HG02852 (cell line): ENCODE results near the gene TMEM88.
"Not testable (repeated sequence)": the region's sequence is repeated elsewhere in the genome, so short reads cannot be mapped to it uniquely, and the experiment has no call there.

Source experiments
- ATAC-seq: cut with Tn5 transposase; IDR thresholded peaks from one replicate; pipeline ENCODE4 v1.9.1; 2021; ENCODE audit warnings: mild to moderate bottlenecking, moderate library complexity; ENCODE audit not compliant: unreplicated experiment

Gene TMEM88

DNA sequence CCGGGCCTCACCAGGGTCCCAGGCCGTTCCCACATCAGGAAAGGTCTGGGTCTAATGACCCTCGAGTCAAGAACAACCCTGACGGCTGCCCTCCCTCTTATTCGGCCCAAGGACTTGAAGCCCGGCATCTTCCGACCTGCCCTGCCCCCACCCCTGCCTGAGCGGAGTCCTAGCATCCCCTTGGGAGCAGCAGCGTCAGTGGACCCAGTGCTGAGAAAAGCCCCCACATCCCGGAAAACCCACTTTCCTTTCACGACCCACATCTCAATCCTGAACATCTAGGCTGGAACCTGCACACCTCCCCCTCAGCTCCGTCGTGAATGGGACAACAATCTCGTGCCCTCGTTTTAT lies 769 bp downstream of the TMEM88 start:
- ATAC-seq = no peak

DNA sequence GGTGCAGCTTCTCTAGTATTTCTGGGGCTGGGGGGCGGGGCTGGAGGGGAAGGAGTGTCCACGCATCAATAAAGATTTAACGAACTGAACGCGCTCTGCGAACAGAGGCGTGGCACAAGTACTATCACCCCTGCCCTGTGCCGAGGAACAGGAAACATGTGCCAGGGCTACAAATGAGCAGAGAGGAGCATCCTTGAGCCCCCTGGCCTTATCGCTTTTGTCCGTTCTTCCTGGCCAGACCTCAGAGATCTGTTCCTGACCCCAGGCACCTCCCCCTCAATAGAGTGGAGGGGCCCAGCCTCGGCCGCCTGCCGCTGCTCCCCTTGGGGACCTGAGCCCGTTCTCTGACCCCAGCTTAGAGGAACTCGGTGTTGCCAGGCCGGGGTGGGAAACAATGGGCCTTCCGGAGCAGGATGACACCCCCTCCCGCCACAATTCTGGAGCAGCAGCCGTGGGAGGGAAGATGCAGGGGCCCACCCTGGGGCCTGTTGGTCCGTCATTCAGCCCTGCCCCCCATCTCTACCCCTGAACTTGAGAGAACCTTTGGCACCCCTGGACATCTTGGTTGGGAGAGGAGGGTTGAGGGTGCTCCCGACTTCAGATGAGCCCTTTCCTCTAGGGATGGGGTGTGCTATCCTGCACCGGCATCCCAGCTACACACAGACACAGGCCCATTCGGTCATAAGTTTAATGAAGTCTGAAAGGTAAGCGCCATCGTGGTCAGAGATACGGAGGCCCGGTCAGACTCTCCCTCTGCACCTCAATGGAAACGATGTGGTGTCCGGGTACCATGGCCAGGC lies 1.3 kb downstream of the TMEM88 start:
- ATAC-seq = no peak

DNA sequence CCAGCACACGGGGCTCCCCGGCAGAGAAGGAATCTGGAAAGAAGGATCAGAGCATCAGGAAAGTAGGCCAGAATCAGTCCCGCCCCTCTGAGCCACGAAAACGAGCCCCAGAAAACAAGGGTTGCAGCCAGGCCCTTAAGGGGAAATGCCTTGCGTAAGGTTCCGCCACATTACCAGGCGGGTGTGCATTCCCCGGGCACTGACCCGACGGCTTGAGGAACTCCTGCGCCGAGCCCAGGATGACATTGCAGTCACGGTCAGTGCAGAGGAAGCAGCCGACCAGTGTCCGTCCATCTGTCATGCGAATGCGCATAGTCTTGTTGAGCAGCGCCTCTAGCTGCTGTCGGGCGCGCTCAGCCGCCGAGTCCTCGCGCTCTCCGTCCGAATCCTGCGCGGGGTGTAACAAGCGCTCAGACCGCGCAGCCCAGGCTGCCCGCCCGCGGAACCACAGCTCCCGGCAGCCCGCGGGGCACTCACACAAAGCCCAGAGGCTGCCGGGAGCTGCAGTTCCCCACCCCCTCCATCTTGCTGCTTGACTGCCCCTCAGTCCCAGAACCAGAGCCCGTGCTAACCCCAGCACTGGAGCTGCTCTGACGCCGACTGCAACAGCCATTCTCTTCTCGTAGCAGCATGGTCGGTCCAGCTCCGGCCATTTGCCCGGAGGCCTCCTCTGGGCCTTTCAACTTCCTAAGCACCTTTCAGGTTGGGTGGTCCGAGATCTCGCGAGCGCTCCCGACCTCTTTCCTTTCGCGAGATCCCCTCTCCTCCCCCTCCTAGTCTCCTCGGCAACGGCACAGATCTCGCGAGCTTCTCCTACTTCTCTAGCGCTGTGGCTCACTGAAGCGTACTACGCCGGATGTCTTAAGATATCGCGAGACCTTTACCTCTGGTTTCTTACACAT lies 2.2 kb downstream of the TMEM88 start, which contains the start of gene NAA38:
TSS of gene NAA38 (minus strand) at position 749 of the 902 bp plus-strand sequence. CDS start at position 653, 96 bp downstream.
- peak; percentile 82 for ATAC-seq

DNA sequence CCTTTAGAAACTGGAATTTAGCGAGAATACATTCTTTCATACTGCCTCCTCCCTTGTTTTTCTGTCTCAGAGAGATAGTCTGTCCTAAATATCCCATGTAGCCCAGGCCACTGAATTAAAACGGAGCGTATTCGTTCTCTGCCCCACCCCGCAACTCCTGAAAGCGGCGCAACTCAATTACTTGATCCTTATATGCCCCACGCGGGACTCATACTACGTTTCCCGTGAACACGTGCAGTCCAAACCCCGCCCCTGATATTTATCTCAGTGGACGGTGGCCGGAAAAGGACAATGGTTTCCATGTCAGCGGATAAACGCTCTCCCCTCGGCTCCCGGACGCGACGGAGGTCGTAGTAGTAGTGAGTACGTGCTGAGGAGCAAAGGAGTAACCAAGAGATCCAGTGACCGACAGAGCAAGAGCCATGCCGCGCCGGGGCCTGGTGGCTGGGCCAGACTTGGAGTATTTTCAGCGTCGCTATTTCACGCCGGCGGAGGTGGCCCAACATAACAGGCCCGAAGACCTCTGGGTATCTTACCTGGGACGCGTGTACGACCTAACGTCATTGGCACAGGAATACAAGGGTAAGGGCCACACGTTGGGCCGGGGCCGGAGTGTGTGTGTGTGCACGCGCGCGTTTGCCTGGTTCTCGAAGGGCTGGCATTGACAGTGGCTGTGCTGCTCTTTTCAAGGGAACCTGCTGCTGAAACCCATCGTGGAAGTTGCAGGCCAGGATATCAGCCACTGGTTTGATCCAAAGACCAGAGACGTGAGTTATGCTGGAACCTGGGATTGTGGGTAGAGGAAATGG lies 3.1 kb downstream of the TMEM88 start, which contains the start of gene CYB5D1:
TSS of gene CYB5D1 (plus strand) at position 291 of the 809 bp plus-strand sequence. CDS start at position 423, 132 bp downstream.
- peak; percentile 41 for ATAC-seq

DNA sequence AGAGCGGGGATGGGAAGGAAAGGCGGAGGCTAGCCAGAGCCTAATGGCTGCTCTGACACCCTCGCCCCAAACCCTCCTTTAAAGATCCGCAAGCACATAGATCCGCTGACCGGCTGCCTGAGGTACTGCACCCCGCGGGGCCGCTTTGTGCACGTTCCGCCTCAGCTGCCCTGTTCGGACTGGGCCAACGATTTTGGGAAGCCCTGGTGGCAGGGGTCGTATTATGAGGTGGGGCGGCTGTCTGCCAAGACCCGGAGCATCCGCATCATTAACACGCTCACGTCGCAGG lies 3.6 kb downstream of the TMEM88 start:
- ATAC-seq = no peak

DNA sequence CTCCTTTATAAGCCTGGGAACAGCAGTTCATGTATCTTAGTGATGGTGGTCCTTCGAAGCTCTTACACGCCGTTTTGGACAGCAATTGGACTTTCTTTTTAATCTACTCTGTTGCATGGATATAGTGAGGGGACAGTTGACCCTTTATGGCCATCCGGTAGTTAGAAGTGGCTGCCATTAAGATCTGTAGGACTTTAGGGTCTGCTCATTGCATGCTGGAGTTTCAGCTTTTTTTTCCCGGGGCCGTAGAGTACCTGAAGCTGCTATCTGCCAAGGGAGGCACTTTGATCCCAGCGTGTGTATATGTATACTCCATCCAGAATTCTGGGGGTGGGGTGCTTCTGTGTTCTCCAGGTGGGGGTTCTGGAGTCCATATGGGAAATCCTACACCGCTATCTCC lies 4.2 kb downstream of the TMEM88 start:
- no peak for ATAC-seq

DNA sequence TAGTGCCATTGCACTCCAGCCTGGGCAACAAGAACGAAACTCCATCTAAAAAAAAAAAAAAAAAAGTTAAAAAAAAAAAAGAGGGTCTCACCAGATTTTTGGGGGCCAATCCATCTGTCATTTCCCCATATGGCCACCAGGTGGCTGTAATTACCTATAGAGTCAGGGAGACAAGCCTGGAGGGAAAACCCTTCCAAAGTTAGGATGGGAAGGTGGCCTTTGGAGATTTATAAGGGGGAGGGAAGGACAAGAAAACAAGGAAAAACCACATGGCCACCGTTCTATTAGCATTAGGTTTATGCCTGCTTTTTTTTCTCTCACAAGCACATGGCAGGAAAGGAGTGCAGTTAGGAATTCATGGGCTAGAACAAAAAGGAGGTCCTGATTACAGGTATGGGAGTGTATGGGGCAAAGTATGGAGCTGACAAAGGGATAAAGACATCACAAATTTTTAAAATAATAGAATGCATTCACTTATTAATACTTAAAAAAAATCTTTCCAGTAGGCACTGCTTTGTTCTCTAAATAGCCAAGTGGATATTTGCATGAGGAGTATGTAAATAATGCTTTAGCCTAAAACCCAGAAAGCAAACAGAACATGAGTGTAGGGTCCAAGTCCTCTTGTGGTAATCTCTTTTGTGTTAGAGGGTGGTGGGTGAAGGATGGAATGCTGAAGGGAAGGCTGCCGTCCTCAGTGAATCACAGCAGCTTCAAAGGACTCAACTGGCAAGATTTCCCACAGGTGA lies 8.0 kb downstream of the TMEM88 start:
- no peak for ATAC-seq

DNA sequence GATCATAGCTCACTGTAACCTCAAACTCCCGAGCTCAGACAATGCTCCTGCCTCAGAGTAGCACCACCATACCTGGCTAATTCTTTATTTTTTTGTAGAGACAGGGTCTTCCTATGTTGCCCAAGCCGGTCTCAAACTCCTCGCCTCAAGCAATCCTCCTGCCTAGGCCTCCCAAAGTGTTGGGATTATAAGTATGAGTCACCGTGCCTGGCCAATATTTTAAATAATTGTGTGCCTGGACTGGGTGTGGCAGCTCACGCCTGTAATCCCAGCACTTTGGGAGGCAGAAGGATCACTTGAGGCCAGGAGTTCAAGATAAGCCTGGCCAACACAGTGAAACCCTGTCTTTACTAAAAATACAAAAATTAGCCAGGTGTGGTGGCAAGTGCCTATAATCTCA lies 9.5 kb downstream of the TMEM88 start:
- ATAC-seq = not testable (repeated sequence)

DNA sequence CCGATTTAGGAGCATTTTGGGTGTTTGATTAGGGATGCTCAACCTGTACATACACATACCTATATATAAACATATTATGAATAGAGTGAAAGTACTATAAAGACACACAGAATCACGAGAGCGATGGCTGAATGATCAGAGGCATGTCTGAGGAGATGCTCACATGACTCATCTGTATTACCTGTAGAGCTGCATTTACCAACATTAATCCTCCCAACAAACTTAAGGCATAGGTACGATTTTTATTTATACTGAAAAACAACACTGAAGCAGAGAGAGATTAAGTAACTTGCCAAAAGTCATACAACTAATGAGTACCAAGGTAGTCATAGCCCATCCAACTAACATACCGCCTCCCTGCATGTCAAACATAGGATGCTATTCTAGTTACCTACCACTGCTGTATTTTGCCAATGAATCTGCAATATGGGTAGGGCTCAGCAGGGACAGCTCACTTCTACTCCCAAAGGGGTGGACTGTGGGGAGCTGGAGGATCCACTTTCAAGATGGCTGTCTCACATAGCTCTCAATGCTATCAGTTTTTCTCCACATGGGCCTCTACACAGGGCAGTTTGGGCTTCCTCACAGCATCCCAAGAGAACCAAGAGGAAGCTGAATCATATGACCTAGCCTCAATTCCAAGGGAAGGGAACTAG lies 10.3 kb downstream of the TMEM88 start:
- no peak for ATAC-seq

DNA sequence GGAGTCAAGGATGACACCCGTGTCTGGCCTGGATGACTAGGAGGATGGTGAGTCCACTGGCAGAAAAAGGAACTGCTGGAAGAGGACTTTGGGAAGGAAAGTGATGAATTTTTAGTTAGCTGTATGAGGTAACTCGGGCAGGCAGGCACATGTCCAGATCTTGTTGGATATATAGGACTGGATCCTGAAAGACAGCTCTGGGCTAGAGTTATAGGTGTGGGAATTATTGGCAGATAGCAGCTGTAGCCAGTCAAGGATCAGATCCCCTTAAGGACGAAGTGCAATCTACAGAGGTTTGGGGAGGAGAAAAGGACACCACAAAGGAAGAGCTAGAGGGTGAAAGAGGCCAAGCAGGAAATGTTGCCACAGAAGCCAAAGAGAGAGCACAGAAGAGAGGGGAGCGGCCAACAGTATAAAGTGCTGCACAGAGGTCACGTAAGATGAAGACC lies 13.0 kb downstream of the TMEM88 start:
- no peak for ATAC-seq

DNA sequence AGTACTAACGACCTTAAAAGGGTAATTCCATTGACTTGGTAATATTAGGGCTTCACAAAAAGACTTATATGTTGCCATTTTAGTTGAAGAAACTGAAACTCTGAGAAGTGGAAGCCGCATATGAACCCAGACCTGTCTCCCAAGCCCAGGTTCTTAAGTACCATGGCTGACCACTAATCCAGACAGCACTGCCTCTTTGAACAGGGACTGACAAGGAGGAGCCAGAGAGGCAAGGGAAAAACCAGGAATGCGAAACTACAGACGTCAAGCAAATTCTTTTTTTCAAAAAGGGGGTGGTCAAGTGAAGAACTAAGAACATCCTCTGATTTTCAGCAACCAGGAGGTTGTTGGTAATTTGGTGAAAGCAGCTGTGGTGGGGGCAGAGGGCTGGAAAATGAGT lies 18.2 kb downstream of the TMEM88 start:
- no peak for ATAC-seq

DNA sequence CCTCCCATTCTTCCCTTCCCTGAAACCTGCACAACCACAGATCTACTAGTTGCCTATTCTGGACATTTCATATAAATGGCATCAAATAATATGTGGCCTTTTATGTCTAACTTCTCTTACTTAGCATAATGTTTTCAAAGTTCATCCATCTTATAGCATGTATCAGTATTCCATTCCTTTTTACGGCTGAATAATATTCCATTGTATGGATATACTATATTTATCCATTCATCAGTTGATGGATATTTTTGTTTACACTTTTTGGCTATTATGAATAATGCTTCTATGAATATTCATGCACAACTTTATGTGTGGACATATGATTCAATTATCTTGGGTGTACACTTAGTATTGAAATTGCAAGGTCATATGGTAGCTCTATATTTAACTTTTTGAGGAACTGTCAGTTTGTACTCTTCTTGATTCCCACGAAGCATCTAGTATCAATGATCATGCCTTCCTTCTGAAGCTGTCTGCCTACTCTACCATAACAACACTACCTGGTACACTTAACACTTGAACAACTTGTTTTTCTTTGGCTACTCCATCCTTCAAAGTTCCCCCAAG lies 21.0 kb downstream of the TMEM88 start:
- no peak for ATAC-seq

DNA sequence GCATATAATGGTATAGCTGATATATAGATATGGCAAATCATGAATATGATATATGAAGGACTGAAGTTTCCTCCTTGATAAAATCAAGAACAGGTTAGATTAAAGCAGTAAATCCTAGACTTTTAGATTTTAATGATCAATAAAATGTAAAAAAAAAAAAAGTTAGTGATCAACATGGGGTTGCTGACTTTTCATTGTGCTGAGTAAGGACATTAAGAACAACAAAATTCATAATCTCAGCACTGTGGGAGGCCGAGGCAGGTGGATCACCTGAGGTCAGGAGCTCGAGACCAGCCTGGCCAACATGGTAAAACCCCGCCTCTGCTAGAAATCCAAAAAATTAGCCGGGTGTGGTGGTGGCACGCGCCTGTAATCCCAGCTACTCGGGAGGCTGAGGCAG lies 23.4 kb downstream of the TMEM88 start:
- no peak for ATAC-seq

DNA sequence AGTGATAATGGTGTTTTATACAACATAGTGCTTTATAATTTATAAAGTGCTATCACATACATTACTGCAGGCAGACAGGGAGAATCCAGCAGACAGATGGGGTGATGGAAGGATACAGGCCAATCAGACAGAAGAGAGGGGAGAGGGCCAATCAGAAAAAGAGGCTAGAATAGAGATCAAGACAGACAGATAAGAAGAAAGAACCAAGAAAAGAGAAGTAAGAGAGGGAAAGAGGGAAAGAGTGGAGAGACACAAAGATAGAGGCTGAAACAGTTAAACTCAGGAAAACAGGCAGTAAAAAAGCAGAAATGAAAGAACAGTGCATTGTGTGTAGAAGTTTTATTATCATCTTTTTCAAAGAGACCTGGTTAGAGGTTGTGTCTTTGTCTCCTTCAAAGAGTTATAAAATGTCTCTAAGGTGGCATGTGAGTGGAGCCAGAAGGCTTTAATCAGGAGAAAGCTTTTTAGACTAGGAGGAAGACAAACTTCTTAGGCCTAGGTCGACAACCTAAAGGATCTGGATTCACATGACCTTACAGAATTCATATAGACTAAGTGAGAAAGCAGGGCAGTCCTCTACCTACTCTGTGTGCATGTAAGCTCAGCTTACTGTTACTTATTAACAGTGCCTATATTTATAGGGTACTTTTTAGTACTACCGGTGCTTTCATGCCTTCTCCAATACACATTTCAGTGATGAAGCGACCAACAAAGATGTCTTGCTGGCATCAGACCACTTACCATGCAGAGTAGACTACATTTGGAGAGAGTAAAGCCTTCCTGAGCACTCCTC lies 25.4 kb downstream of the TMEM88 start:
- ATAC-seq = no peak

DNA sequence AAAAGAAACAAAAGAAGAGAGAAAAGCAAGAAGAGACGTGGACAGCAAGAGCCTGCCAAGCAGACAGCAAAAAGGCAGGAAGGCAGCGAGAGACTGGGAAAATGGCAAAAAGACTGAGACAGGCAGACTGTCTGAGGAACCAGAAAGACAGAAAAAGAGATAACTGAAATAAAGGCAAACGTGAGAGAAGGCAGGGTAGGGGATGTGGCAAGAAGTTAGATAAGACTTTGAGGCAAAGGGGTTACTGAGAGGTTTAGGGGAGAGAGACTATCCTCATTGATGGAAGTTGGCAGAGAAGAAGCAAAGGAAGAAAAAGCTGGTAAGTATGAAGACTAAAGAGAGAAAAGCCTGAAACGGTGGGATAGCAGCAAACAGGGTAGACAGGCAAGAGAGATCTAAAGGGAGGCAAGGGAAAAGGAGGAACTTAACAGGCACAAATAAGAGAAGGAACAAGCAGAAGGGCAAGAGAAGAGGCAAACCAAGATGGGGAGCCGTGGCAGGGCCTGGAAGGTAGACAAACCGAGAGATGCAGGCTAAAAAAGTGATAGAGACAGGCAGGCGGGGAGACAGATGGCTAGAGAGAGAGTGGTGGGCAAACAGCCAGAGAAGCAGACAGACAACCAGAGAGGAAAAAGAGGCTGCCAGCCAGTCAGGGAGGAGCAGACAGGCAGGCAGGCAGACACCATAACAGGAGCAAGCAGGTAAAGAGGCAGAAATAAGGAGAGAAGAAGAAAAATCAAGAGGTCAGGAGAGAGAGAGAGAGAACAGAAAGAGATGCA lies 26.6 kb downstream of the TMEM88 start:
- no peak for ATAC-seq

DNA sequence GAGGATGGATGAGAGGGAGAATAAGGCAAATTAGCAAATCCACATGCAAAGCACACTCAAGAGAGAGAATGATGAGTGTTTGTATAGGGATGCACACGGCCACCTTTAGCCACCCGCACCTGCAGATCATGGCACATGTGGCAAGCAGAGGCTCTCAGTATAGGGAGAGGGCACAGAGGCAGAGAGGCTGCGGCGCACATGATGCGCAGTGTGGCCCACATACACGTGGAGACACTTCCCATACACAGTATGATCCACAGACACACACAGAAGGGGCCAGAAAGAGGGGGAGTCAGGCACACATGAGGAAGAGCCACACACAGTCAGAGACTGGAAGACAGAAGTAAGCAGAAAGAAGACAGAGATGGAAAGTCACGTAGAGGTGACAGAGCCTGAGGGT lies 27.2 kb downstream of the TMEM88 start:
- ATAC-seq = no peak

DNA sequence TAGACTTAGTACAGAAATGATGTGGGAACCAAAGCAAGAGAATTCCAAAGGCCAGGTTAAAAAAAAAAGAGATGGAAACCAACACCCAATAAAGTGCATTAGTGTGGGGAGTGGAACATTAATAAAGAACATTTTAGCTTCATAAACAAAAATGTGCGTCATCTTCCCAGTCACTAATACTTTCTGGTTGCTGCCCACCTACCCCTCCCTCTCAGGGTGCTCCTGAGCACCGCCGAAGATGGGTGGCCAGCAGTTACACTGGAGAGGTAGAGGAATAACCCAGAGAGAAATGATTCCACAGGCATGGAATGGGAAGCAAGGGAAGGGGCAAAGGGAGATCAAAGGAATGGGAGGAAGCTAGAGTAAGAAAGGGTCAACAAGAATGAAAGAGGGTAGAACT lies 27.8 kb downstream of the TMEM88 start:
- ATAC-seq = no peak

DNA sequence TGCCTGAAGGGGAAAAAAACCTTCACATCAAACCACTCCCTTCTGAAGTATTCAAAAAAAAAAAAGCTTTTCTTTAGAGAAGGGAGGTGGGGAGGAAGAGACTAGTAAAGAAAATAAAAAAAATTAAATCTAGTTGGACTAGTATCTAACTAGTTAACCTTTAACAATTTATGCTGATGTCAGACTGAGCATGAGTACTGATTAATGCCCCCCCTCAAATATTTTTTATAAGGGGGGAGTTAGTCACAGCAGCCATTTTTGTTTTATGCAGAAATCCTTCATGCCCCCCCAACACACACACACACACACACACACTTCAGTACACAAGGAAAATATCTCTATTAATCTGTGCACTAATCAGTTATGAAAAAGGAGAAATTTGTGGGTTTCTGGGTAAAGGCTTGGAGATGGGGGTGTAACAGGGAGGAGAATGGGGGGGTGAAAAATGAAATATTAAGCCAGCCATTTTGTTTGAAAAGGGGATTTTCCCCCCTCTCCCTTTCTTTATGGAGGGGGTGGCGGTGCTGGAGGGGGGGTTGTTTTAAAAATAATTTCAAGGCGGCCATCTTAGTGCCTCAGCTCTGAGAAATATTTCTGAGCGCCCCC lies 29.0 kb downstream of the TMEM88 start:
- ATAC-seq = no peak
